Brain microvascular endothelial cell (primary cell): ENCODE results near the gene SLN.

Experiments
- DNase-seq: peaks from one replicate; pipeline ENCODE4 v3.0.0-alpha.2; 2020
- H3K27ac ChIP-seq: fragments of 250-450 bp; sonication (Bioruptor Pico); 2 replicates; pipeline ENCODE4 v1.5.1; 2020; ENCODE audit warnings: mild to moderate bottlenecking, moderate library complexity
- H3K27me3 ChIP-seq: fragments of 250-450 bp; sonication (Bioruptor Pico); replicated peaks from 2 replicates; pipeline ENCODE4 v1.5.1; 2020; ENCODE audit warnings: mild to moderate bottlenecking
- H3K36me3 ChIP-seq: fragments of 250-450 bp; sonication (Bioruptor Pico); replicated peaks from 2 replicates; pipeline ENCODE4 v1.5.1; 2020; ENCODE audit warnings: mild to moderate bottlenecking
- H3K4me3 ChIP-seq: 2 replicates; pipeline ENCODE4 v1.5.1; 2011; ENCODE audit warnings: low read depth, mild to moderate bottlenecking, control low read depth, low read length, moderate library complexity
- in situ Hi-C: cut with HindIII; loops from 2 replicates; pipeline ENCODE4 v1.10.0; 2017; ENCODE audit warnings: low sequenced_read_pairs, low pct_ligation_motif_present
- TF ChIP-seq, protein P1 (sequence below): IDR thresholded peaks from 2 replicates; pipeline ENCODE4 v1.5.1; 2011; ENCODE audit warnings: low read depth, mild to moderate bottlenecking, moderate library complexity, low read length, control low read depth, inconsistent platforms; ENCODE audit errors: missing control alignments

Gene SLN

DNA sequence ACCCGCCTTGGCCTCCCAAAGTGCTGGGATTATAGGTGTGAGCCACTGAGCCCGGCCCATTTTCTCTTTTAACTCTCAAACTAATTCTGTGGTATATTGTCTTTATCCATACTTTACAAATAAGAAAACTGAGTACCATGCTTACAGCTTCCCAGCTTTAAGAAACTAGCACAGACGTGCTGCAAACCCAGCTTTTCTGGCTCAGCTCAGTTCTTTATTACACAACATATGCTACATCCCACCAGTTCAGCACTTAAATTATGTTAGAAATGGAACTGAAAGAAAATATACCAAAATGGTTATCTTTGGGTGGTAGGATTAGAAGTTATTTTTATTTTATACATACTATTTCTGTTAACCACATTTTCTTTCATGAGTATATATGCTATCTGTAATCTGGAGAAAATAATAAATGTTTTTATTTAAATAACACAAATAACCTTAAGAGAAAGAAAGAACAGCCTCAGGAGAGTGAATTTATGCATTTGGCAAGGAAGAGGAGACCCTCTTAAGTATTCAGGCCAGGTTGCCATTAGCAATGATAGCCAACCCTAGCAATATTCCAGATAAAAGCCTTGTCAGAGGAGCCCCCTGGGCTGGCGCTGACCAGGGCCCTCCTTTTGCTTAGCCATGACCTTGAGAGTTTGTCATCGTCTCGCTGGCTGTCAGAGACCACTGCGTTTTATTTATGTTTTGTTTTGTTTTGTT lies 33.8 kb downstream of the SLN start:
- in situ Hi-C loops = loop anchor here (25.0 kb wide), 1 partner anchor 116 kb away; the partner anchor contains the start of gene ALKBH8
- H3K27me3 ChIP-seq = peaks cover 2% of the 10 kb centered on the region
- no peak overlapping the region for H3K27ac ChIP-seq
- H3K36me3 ChIP-seq = no peaks in the 10 kb centered on the region
- TF ChIP-seq, protein P1, sequence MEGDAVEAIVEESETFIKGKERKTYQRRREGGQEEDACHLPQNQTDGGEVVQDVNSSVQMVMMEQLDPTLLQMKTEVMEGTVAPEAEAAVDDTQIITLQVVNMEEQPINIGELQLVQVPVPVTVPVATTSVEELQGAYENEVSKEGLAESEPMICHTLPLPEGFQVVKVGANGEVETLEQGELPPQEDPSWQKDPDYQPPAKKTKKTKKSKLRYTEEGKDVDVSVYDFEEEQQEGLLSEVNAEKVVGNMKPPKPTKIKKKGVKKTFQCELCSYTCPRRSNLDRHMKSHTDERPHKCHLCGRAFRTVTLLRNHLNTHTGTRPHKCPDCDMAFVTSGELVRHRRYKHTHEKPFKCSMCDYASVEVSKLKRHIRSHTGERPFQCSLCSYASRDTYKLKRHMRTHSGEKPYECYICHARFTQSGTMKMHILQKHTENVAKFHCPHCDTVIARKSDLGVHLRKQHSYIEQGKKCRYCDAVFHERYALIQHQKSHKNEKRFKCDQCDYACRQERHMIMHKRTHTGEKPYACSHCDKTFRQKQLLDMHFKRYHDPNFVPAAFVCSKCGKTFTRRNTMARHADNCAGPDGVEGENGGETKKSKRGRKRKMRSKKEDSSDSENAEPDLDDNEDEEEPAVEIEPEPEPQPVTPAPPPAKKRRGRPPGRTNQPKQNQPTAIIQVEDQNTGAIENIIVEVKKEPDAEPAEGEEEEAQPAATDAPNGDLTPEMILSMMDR = no peak
- DNase-seq = no peak
- H3K4me3 ChIP-seq = no peak overlapping the region

DNA sequence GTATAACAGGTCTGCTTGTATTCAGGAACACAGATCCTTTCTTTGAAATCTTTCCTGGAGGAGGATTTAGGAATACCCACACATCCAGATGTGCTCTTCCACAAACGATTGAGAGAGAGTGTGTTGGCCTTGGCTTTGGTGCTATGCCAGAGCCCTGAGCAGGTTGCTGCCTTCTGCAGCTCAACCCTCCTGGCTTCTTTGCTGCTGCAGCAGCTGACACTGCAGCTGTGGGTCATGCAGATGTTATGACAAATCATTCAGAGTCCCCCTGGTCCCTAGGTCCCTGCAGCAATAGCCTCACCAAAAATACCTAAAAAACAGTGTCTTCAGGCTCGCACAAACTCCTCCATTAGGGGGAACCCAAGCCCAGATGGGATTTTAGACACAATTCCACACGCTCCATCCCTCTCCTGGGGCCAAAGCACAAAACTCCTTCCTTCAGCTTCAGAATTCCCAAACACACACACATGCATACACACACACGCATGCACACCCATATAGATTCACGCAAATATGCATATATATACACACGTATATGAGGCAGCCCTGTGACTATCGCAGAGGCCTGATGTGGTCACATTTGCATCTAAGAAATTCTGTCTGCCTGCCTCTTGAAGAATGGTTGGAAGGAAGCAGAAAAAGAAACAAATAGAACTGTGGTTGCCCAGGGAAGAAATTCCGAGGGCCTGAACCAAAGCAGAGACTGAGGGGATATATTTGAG lies 35.4 kb downstream of the SLN start:
- Histone ChIP-seq H3K36me3 (no peaks in the 10 kb centered on the region), H3K27me3 (peaks cover 2% of the 10 kb centered on the region), H3K27ac (no peak overlapping the region), H3K4me3 (no peak overlapping the region)
- no peak for DNase-seq
- in situ Hi-C loops = loop anchor here (25.0 kb wide), 1 partner anchor 114 kb away; the partner anchor contains the start of gene ALKBH8
- TF ChIP-seq, protein P1 = no peak

DNA sequence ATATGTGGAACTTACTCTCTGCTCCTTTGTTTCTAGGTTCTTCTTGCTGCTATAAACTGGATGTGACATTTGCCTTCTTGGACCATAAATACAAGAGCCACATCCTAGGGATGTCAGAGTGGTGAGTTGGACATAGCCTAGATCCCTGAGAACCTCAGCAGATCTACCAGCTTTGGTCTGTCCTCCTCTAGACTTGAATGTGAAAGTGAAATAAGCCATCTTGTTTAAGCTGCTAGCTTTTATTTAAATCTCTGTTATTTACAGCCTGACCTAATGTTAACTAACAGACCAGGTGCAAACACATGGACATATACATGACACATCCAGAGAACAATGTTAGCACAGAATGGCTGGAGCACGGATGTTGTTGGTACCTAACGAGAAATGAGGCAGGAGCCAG lies 36.0 kb downstream of the SLN start:
- in situ Hi-C loops = loop anchor here (25.0 kb wide), 1 partner anchor 114 kb away; the partner anchor contains the start of gene ALKBH8
- DNase-seq = no peak
- no peaks in the 10 kb centered on the region for H3K36me3 ChIP-seq
- H3K4me3 ChIP-seq = no peak overlapping the region
- H3K27me3 ChIP-seq = peaks cover 2% of the 10 kb centered on the region
- TF ChIP-seq, protein P1 = no peak
- H3K27ac ChIP-seq = no peak overlapping the region

DNA sequence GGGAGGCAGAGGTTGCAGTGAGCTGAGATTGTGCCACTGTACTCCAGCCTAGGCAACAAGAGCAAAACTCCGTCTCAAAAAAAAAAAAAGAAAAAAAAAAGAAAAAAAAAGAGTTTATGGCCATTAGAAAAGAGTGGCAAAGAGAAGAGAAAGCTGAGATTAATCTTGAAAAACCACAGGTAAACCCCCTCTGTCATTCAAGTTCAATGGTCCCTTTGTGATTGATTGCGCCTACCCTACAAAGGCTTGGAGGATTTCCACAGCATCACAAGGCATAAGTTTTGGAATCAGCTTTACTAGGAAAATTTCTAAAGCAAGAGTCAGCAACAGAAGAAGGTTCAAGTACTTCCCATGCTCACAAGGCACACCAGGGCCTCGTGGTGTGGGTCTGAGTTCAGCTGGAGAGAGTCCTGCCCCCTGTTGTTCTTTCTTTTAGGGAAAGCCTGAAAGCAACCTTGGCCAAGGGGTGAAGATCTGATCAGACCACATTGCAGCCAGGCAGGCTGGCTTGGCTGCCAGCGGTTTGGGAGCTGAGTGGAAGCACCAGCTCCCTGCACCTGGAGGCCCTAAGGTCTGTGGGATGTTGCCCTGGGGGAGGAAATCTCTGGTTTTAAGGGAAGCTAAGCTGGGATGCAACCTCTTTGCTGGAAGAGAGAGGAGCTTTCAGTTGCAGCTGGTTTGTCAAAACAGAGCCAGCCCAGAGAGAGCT lies 41.8 kb downstream of the SLN start:
- no peak overlapping the region for H3K4me3 ChIP-seq
- no peak overlapping the region for H3K27ac ChIP-seq
- no peaks in the 10 kb centered on the region for H3K36me3 ChIP-seq
- TF ChIP-seq, protein P1 = no peak
- in situ Hi-C loops = no loop called here
- H3K27me3 ChIP-seq = no peaks in the 10 kb centered on the region
- DNase-seq = no peak

DNA sequence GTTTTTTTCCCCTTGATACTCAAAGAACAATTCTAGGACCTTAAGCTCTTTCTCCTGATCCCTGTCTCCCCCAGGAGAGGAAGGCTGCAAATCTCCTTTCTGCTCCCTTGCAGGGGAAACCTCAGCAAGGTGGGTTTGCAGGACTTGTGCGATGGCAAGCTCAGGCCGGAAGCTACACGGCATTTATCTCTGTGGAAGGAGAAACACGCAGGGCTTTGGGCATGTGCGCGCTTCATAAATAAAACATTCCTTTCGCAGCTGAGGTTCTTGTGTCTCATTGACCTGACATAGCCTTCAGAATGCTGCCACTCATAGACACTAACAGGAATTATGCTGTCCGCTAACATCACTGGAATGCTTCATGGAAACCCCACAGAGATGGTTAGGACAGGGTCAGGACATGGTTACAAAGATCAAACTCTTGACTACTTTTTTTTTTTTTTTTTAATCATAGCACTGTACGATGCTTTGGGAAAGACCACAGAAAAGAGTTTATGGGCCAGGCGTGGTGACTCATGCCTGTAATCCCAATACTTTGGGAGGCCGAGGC lies 42.6 kb downstream of the SLN start:
- TF ChIP-seq, protein P1 = no peak
- Histone ChIP-seq H3K36me3 (no peaks in the 10 kb centered on the region), H3K4me3 (no peak overlapping the region), H3K27ac (no peak overlapping the region), H3K27me3 (no peaks in the 10 kb centered on the region)
- peak; percentile 73 for DNase-seq
- in situ Hi-C loops = no loop called here
